Measurements from ENCODE around the gene PCYT2.

PCYT2 gene

GRCh38 chr17:81891303-81891552, 20.0 kb downstream of the PCYT2 start:
- no peak for TF ChIP-seq CTCF (IDR thresholded peaks at IDR 0.05; ENCODE audit: insufficient read depth, low read depth, low read length, missing control alignments)
- peak overlapping the region; percentile 60 for H3K4me3 ChIP-seq (ENCODE audit: low read depth, low read length)
- DNase-seq (ENCODE audit: low read depth) = no peak

- peak overlapping the region; percentile 60 for H3K4me3 ChIP-seq (ENCODE audit: low read depth, low read length)
- DNase-seq (ENCODE audit: low read depth) = peak; percentile 47
- TF ChIP-seq CTCF (IDR thresholded peaks at IDR 0.05; ENCODE audit: insufficient read depth, low read depth, low read length, missing control alignments) = no peak
Measured at GRCh38 chr17:81890447-81891302, 20.5 kb downstream of the PCYT2 start.

DNA sequence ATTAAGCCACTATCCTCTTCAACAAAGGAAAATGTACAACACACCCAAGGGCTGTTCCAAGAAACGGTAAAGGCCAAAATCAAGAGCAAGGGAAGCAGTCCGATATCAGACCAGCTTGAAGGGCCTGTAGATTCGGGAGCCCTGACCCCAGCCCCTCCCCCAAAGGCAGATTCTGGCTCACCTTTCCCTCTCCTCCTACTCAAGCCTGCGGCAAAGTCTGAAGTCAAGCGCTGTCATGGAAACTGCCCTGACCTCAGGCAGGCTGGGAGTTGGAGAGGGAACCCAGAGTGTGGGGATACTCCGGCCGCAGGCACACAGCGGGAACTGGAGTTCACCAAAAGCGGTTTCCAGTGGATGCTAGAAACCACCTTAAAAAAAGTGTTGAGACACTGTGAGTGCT, 21.6 kb downstream of the PCYT2 start:
- H3K4me3 ChIP-seq (ENCODE audit: low read depth, low read length) = no peak overlapping the region
- TF ChIP-seq CTCF (IDR thresholded peaks at IDR 0.05; ENCODE audit: insufficient read depth, low read depth, low read length, missing control alignments) = no peak
- DNase-seq (ENCODE audit: low read depth) = no peak

DNA sequence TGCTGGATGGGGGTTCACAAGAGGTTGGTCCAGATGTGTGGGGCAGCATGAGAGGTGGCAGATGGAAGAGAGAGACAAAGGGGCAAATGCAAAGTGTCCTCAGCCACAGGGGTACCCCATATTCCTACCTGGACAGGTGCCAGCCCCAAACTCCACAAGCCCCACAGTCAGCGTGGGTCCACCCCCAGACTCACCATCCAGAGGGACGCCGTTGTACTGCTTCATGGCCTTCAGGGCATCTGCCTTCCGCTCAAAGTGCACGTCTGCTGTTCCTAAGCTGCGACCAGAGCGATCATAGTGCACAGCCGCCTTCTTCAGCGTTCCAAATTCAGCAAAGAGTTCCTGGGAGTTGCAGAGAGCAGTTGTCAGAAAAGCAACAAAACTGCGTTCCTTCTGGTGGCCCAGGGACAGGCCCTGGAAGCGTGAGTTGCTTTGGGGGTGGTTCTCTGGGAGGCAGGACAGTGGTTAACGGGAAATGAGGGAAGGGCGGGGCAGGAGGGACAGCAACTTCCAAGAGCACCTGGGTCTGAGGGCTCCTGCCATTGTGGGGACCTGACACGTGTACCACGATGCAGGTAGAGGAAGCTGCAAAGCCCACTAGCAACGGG, 22.1 kb downstream of the PCYT2 start:
- H3K4me3 ChIP-seq (ENCODE audit: low read depth, low read length) = no peak overlapping the region
- no peak for DNase-seq (ENCODE audit: low read depth)
- no peak for TF ChIP-seq CTCF (IDR thresholded peaks at IDR 0.05; ENCODE audit: insufficient read depth, low read depth, low read length, missing control alignments)

DNA sequence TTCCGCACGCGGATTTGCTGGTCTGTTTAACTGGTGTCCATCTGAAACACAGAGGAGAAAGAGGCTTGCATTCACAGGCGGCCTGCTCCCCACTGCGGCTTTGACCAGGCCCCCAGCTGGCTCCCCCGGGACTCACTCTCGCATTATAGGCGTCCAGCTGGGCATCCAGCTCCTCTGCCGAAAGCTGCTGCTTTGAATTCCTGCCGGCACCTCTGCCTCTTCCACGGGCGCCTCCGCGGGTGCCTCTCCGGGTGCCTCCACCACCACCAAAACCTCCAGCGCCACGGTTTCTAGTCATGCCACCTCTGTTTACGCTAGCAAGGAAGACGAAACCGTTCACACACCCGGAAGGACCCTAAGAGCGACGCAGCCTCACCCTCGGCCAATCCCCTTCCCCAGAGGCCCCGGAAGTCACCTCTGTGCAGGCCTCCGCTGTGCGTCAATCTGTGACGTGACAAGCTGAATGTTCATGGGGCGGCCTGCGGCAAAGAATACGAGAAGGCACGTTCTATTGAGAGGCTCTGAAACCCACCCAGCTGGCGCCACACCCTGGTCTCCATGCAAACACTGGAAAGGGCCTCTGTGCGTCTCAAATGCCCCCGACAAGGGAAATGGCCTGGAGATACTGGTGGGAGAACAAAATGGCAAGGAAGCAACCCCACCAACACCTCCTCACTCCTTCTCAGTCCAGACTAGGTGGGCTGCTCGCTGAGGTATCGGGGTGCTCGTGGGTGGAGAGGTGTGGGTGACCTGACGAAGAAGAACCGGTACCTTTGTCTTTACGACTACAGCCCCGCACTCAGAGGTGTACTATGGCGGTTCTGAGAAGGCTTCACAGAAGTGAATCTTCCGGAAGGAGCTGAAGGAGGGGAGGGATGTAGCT, 22.9 kb downstream of the PCYT2 start:
- no peak for DNase-seq (ENCODE audit: low read depth)
- no peak overlapping the region for H3K4me3 ChIP-seq (ENCODE audit: low read depth, low read length)
- TF ChIP-seq CTCF (IDR thresholded peaks at IDR 0.05; ENCODE audit: insufficient read depth, low read depth, low read length, missing control alignments) = no peak

DNA sequence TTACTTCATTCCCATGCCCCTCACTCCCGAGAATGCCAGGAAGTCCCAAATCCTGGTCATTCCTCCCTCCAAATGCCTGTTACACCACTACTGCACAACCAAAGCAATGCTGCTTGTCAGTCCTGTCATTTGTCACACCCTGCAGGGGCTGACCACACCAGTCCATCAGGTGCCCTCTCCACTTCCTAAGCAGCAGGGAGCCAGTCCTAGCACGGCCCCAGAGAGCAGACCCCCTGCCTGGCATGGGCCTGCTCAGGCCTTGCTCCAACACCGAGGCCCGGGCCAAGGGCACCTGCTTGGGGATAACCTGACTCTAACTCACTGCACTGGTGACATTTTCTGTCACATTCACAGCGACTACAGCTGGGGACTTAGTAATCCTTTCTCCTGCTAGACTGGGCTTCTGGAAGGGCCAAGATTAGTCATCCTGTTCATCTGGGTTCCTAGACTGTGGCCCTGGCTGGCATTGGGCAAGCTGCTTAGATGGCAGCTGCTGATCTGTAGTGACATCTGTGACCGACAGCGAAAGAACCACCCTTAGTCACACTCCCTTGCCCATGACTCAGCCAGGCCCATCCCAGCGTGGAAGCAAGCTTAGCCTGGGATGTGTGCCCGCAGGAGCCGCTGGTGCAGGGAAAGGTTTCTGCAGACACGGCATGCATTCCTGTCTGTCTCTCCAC, 25.2 kb downstream of the PCYT2 start:
- no peak for DNase-seq (ENCODE audit: low read depth)
- H3K4me3 ChIP-seq (ENCODE audit: low read depth, low read length) = no peak overlapping the region
- TF ChIP-seq CTCF (IDR thresholded peaks at IDR 0.05; ENCODE audit: insufficient read depth, low read depth, low read length, missing control alignments) = no peak

Measured in GM12865 (cell line).